Activated CD4-positive, CD25-positive, alpha-beta regulatory T cell treated with anti-CD3 and anti-CD28 coated beads, Interleukin-2, amount 50 U/mL, for 16 hours (primary cell): ENCODE data around the gene FYB2.
"Not testable (repeated sequence)": the region's sequence is repeated elsewhere in the genome, so short reads cannot be mapped to it uniquely, and the experiment has no call there.

ENCODE experiments used
- DNase-seq: peaks from one replicate; pipeline ENCODE4 v3.0.0-alpha.2; 2020; ENCODE audit warnings: low read depth, low spot score

Gene FYB2

GRCh38 chr1:56797065-56797685 lies 22.0 kb downstream of the FYB2 start:
- DNase-seq, result no peak

DNA sequence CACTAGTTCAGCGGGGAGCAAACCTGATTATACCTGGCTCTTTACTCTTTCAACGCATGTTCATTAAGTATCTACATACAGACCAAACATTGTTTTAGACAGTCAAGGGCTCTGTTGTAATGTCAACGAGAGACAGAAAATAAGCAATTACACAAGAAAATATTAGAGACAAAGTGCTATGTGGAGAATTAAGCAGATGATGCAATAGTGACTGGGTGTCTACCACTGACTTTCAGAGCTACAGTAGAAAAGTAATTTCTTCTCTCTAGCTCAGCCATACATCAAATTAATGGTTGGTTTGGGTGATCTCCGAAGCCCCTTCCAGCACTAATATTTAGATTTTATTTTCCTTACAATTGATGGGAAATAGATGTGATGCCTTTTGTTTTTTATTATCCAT lies 23.3 kb downstream of the FYB2 start:
- DNase-seq, result no peak

DNA sequence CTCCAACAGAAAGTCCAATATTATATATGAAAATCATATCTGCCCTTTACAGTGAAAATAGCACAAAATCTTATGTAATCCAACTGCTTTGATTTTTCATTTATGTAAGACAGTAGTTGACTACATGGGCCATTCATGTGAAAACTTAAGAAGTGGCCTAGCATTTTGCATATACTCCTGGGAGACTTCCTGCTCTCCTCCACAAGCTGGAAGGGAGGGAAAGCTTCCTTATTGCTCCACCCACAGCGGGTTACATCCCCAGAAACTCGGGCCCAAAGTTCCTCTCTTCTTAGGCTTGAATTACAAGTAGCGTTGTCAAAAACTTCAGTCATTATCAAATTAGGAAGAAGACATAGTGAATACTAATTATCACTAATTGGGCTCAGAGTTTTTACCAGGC lies 29.2 kb downstream of the FYB2 start:
- DNase-seq, result no peak

- no peak for DNase-seq
Observed at GRCh38 chr1:56788588-56788987, 30.6 kb downstream of the FYB2 start.

- no peak for DNase-seq
Observed at GRCh38 chr1:56788102-56788501, 31.1 kb downstream of the FYB2 start.

DNA sequence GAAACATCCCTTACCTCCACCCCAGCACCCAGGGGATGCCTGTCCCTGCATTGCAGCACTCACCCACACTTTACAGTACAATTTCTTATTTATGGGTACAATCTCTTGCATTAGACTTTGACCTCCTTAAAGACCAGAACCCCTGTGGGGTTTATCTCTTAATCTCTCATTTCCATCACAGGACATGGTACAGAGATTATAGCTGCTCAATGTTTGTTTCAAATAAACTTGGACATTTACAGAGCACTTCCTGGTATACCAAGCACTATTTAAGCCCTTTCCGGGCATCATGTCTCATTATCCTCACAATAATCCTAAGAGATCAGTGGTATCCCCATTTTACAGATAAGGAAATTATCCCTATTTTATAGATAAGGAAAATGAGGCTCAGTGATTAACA lies 31.9 kb downstream of the FYB2 start:
- no peak for DNase-seq

DNA sequence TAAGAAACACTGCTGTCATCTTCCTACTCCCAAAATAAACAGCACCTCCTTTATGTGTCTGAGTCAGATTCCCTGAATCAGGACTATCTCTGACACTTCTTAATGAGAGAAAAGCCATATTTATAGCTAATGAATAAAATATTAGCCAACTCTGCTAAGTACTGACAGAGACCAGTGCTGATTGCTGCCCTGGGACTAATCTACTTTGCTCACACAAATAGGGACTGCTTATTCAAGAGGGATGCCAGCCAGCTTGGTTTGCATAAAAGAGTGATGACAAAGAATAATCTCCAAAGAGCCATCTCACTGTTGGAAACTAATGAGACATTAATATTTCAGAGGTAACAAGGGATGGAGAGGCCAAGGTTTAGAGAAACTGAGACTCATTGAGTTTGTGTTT lies 36.4 kb downstream of the FYB2 start:
- DNase-seq, result no peak

- DNase-seq, result no peak
Observed at GRCh38 chr1:56780826-56781225, 38.4 kb downstream of the FYB2 start.

DNA sequence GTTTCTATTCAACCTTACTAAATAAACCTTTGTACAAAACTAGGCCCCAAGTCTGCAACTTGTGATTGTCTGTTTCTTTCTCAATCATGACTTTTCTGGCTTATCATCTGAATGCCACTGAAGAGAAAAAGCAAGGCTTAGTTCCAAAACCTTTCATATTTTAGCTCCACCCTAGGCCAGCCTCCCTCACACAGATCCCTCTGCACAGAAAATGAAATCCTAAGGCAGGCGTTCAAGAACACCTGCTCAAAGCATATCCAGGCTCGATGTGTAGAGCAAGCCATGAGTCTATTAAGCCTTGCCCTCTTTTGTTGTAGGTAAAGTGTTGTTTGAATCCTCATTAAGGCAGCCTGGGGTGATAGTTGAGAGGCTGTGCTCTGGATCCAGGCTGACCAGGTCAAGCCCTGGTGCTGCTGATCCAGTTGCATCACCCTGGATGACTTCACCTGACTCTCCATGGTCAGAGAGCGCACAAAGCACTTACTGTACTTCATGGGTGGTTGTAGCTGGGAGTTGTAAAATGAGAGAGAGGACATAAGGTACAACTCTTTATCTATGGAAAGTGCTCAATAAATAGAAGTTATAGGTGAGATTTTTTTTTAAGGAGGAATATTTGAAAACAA lies 39.0 kb downstream of the FYB2 start:
- no peak for DNase-seq

DNA sequence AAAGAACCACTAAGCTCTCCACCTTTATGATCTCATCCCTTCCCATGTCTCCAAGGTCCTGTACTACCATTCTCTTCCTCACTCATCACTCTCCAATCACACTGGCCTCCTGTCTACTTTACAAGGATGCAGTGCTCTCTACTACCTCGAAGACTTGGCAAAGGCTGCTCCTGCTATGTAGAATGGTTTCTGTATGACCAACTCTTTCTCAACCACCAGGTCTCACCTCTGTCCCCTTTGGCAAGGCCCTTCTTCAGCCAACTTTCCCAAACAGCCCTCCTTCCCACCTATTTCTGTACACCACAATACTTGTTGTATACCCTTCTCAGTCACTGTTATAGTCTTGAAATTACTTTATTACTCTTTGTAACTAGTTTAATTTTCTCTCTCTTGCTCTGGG lies 41.2 kb downstream of the FYB2 start:
- no peak for DNase-seq

GRCh38 chr1:56774732-56775131 lies 44.5 kb downstream of the FYB2 start:
- not testable (repeated sequence) for DNase-seq

DNA sequence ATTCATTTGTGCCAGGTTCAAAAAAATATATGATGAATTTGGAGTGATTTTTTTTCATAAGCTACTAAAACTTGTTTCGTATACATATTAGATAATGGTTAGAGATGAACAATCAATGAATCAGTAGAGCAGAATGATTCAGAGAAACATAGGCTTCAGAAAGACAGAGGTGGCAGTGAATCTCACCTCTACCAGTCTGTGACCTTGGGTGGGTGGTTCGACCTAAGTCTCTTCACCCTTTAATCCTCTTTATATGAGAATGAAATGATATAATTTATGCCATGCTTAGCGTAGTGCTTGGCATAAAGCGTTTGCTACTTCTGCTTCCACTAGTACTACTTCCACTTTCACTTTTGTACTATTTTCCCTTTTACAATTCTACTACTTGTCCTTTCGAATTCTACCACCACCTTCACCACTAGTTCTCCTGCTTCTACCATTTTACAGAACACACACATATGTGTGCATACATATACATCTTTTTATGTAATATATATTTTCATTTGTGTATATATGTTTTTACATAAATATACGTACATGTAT lies 45.1 kb downstream of the FYB2 start:
- DNase-seq, result no peak

GRCh38 chr1:56773341-56774066 lies 45.7 kb downstream of the FYB2 start:
- DNase-seq, result no peak

GRCh38 chr1:56771717-56772116 lies 47.5 kb downstream of the FYB2 start:
- DNase-seq, result no peak

DNA sequence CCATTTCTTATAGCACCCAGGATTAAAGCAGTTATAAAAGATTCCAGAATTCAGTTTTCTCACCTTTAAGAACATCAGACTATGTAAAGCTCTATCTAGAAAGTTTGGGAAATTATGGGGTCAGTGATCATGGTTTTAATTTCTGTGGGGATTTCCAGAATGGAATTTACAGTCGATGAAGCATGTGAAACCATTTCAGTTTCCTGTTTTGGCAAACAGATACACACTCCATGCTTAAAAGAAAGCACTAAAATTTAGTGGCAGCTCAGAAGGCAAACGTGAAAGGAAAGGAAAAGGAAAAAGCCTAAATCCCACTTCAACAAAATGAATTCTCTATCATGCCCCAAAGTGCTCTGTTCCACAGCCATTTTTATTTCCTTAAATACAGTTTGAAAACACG lies 60.4 kb downstream of the FYB2 start:
- no peak for DNase-seq

DNA sequence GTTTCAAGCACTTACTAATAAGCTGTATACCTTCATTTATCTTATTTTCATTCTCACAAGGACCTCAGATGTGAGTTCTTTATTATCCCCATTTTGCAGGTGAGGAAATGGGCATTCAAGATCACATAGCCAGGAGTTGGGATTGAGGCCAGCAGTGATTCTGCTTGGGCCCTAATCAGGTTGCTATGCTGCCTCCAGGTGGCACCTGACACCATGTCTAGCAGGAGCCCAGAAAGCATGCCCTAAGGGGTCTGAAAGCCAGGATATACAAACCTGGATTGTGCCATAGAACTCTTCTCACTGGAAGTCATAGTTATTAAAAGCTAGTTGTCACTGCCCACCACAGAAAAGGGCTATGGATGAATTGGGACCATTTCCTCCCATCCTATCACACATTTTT lies 61.1 kb downstream of the FYB2 start:
- no peak for DNase-seq

GRCh38 chr1:56755911-56756310 lies 63.3 kb downstream of the FYB2 start:
- DNase-seq, result no peak

DNA sequence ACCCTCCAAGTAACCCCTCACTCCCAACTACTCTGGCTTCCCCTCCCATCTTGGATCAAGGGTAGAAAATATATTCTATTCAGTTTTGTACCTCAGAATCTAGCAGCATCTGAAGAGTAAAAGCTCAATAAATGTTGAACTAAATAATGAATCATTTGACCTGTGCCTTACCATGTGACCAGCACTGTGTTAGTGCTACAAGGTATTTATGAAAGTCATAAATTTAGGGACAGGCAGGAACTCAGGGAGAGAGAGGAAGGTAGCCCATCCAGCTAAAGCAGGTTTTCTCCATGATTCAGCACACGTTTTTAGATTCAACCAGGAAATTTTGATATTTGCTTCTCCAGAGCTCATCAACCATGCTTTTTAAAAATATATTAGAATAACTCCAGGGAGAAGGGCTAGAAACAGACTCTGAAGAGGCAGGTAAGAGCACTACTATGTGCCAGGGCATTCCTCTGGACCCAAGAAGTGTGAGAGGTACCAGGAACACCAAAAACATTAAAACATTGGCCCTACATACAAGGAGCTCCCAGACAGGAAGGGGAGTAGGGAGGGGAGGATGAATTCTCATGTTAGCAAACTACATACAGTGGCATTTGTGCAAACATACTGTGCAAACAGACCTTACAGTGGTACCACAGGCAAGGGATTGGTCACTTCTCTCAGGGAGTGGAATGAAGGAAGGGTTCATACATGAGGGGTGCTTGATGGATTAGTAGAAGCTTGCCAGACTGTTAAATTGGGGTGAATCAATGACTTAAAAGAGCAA lies 64.3 kb downstream of the FYB2 start:
- DNase-seq, result no peak

DNA sequence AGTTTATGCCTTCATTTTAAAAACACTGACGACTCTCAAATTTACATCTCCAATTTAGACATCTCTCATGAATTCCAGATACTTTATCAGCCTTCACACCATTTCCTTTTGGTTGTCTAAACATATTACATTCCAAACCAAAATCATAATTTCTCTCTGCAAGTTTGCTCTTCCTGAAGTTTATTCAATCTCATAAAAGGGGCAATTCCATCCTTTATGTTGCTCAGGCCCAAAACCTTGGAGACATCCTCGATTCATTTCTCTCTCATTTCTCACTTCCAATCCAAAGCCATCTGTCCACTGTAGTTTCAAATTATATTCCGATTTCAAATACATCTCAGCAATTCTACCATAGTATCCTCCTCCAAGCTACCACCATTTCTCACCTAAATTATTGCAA lies 74.0 kb downstream of the FYB2 start:
- DNase-seq, result no peak

DNA sequence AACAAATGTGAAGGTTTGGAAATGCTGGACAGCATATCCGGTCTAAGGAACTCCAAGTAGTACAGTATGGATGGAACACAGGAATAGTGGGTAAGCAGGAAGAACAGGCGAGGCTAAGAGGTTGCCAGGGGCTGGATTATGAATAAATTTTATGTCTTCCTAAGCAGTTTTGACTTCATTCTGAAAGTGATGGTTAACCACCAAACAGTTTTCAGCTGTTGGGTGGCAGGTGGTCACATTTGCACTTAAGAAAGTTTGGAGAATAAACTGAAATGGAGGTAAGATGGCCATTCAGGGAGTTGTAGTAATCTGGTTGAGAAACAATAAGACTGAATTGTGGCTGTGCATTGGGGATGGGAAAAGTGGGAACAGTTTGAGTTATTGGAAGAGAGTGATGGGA lies 90.2 kb downstream of the FYB2 start:
- DNase-seq, result no peak

DNA sequence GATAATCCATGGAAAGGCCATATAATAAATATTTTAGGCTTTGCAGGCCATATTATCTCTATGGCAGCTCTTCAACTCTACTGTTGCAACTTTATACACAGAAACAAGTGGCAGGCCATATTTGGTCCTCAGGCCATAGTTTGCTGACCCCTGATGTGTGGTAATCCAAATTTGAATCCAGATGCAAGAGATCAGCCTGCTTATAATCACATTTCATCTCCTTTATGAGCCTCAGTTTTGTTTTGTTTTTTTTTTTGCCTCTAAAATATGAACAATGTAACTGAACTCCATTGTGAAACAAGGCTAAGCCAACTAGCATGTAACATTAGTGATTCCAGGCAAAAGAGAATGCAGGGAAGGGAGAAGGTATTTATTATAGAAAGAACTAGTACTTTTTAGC lies 92.5 kb downstream of the FYB2 start:
- DNase-seq, result no peak

- no peak for DNase-seq
Observed at GRCh38 chr1:56719171-56719570, 100.0 kb downstream of the FYB2 start.
